ENCODE results near the gene USHBP1. TPM values are rescaled to one million over a fixed set of nuclear protein-coding genes. Genes with fewer than 3 reads are reported as not detected.

The USHBP1 gene
- total RNA-seq, 1 experiment from 2014 or later: 6.4 TPM

DNA sequence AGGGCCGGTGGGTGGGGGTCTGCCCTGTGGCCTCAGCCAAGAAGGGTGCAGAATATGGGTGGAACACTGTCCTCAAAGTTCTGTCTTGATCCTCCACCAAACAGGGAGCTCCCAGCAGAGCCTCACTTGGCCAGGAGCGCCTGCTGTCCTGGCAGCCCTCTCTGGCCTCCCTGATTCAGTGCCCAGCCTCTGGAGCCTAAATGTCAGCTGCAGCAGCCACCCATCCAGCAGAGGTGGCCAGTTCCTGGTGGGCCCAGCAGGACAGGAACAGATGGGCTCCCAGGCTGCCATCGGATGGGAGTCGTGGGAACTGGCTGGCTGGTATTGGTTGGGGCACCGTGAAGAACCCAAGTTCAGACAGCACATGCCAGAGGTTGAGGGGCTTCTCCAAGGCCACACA is 51.2 kb downstream of the USHBP1 start:
- Histone ChIP-seq H2BK20ac (ENCODE audit: low read depth, low read length, poor library complexity, severe bottlenecking) (no peak overlapping the region), H3K56ac (ENCODE audit: insufficient read length, low read depth, low read length) (no peak overlapping the region), H3K9me3 (ENCODE audit: control insufficient read depth, low read depth, low read length) (no peaks in the 10 kb centered on the region), H3K23me2 (ENCODE audit: insufficient read length, low read depth, low read length, poor library complexity, severe bottlenecking) (peaks cover 5% of the 10 kb centered on the region), H3K18ac (ENCODE audit: insufficient read length, low read depth, low read length) (no peak overlapping the region), H2AFZ (ENCODE audit: low read length) (no peak overlapping the region), H3K79me2 (ENCODE audit: insufficient read depth, low read length) (no peaks in the 10 kb centered on the region), H2BK5ac (ENCODE audit: insufficient read length, low read length) (no peak overlapping the region), H4K91ac (ENCODE audit: insufficient read length, low read depth, low read length) (no peak overlapping the region), H3K4ac (ENCODE audit: low read depth, low read length) (no peak overlapping the region), H4K20me1 (ENCODE audit: control insufficient read depth, insufficient read depth, insufficient read length) (no peaks in the 10 kb centered on the region), H2BK12ac (ENCODE audit: insufficient read length, low read depth, low read length) (no peak overlapping the region), H3K4me1 (ENCODE audit: insufficient read depth, low read length) (no peaks in the 10 kb centered on the region; the same call in 1 of the 2 replicates), H4K5ac (ENCODE audit: insufficient read length, low read depth, low read length) (no peak overlapping the region), H3K14ac (ENCODE audit: insufficient read depth, low read length) (no peak overlapping the region), H3K79me1 (ENCODE audit: insufficient read depth, low read depth, low read length, poor library complexity, severe bottlenecking) (no peaks in the 10 kb centered on the region), H3T11ph (ENCODE audit: low read length) (no peak overlapping the region), H2AK5ac (ENCODE audit: insufficient read length, low read length) (no peak overlapping the region), H4K8ac (replicated peaks; ENCODE audit: insufficient read length, low read depth, low read length) (no peak overlapping the region), H3K4me2 (ENCODE audit: insufficient read depth, insufficient read length, low read length) (no peak overlapping the region), H3K27ac (ENCODE audit: insufficient read length, low read depth, low read length) (no peak overlapping the region), H3K27me3 (ENCODE audit: insufficient read depth, low read length) (no peaks in the 10 kb centered on the region), H3K9ac (ENCODE audit: extremely low read depth, insufficient read length, low read length) (no peak overlapping the region), H2BK15ac (ENCODE audit: low read depth, low read length) (no peak overlapping the region), H2BK120ac (ENCODE audit: low read depth, low read length, poor library complexity, severe bottlenecking) (no peak overlapping the region), H3K23ac (ENCODE audit: insufficient read length, low read depth, low read length) (no peak overlapping the region)
- no peaks in the 10 kb centered on the region for H3K9me3 Mint-ChIP-seq
- TF ChIP-seq, protein P1, sequence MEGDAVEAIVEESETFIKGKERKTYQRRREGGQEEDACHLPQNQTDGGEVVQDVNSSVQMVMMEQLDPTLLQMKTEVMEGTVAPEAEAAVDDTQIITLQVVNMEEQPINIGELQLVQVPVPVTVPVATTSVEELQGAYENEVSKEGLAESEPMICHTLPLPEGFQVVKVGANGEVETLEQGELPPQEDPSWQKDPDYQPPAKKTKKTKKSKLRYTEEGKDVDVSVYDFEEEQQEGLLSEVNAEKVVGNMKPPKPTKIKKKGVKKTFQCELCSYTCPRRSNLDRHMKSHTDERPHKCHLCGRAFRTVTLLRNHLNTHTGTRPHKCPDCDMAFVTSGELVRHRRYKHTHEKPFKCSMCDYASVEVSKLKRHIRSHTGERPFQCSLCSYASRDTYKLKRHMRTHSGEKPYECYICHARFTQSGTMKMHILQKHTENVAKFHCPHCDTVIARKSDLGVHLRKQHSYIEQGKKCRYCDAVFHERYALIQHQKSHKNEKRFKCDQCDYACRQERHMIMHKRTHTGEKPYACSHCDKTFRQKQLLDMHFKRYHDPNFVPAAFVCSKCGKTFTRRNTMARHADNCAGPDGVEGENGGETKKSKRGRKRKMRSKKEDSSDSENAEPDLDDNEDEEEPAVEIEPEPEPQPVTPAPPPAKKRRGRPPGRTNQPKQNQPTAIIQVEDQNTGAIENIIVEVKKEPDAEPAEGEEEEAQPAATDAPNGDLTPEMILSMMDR (conservative IDR thresholded peaks at IDR 0.05): no peak
- DNase-seq: no peak
- H3K27me3 Mint-ChIP-seq (ENCODE audit: low read depth): no peaks in the 10 kb centered on the region
- H3K36me3 Mint-ChIP-seq (ENCODE audit: insufficient read depth in 1 of 3, low read depth in 3 of 3): peaks cover 15 to 47% (median 39%) of the 10 kb centered on the region in 3 experiments; a peak in 6 of 7 replicates
- WGBS (ENCODE audit: extremely low coverage, insufficient read length, low lambda C conversion rate): no CpG with 5 or more reads among the region's 5 CpGs
- peaks cover 12 to 26% of the 10 kb centered on the region in 2 experiments for H3K4me1 Mint-ChIP-seq
- no peak overlapping the region for H3K4me3 Mint-ChIP-seq
- H3K27ac Mint-ChIP-seq: no peak overlapping the region

Data from H9 (cell line).